Ishikawa (cell line): Measurements from ENCODE around the gene CDK16.

Source experiments
- CEBPB ChIP-seq: IDR thresholded peaks from 2 replicates; pipeline ENCODE4 v1.6.1; 2012
- FOXM1 ChIP-seq: IDR thresholded peaks from 2 replicates; pipeline ENCODE4 v1.6.1; 2012; ENCODE audit warnings: low read depth, borderline replicate concordance
- MAX ChIP-seq: IDR thresholded peaks from 2 replicates; pipeline ENCODE4 v1.6.1; 2012
- TAF1 ChIP-seq: IDR thresholded peaks from 2 replicates; pipeline ENCODE4 v1.6.1; 2012; ENCODE audit warnings: low read depth, mild to moderate bottlenecking
- YY1 ChIP-seq: IDR thresholded peaks from 2 replicates; pipeline ENCODE4 v1.6.1; 2012; ENCODE audit warnings: low read depth
- TF ChIP-seq, protein P1 (sequence below): IDR thresholded peaks from 2 replicates; pipeline ENCODE4 v1.6.1; 2012; ENCODE audit warnings: low read depth, mild to moderate bottlenecking

GRCh38 chrX:47206316-47206715 lies 12.2 kb upstream of the CDK16 start:
- TF ChIP-seq FOXM1, result no peak
- no peak for TF ChIP-seq MAX
- TF ChIP-seq TAF1, result no peak
- TF ChIP-seq, protein P1, sequence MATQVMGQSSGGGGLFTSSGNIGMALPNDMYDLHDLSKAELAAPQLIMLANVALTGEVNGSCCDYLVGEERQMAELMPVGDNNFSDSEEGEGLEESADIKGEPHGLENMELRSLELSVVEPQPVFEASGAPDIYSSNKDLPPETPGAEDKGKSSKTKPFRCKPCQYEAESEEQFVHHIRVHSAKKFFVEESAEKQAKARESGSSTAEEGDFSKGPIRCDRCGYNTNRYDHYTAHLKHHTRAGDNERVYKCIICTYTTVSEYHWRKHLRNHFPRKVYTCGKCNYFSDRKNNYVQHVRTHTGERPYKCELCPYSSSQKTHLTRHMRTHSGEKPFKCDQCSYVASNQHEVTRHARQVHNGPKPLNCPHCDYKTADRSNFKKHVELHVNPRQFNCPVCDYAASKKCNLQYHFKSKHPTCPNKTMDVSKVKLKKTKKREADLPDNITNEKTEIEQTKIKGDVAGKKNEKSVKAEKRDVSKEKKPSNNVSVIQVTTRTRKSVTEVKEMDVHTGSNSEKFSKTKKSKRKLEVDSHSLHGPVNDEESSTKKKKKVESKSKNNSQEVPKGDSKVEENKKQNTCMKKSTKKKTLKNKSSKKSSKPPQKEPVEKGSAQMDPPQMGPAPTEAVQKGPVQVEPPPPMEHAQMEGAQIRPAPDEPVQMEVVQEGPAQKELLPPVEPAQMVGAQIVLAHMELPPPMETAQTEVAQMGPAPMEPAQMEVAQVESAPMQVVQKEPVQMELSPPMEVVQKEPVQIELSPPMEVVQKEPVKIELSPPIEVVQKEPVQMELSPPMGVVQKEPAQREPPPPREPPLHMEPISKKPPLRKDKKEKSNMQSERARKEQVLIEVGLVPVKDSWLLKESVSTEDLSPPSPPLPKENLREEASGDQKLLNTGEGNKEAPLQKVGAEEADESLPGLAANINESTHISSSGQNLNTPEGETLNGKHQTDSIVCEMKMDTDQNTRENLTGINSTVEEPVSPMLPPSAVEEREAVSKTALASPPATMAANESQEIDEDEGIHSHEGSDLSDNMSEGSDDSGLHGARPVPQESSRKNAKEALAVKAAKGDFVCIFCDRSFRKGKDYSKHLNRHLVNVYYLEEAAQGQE, result no peak
- no peak for TF ChIP-seq YY1
- no peak for TF ChIP-seq CEBPB
